H1 (cell line): ENCODE measurements around the gene SPTAN1. TPM values are rescaled to one million over a fixed set of nuclear protein-coding genes. Genes with fewer than 3 reads are reported as not detected.

Experiments
- CTCF ChIA-PET: fragments of 300-600 bp; sonication (Branson Sonifier 250); formaldehyde crosslinking; loops from one replicate; lab custom pipeline; 2021; ENCODE audit not compliant: partially characterized antibody; lab: Charles Lee
- POLR2A ChIA-PET: fragments of 300-600 bp; sonication (Branson Sonifier 250); formaldehyde crosslinking; loops from one replicate; lab custom pipeline; 2021; ENCODE audit warnings: inconsistent platforms; ENCODE audit not compliant: partially characterized antibody; lab: Charles Lee
- DNase-seq, 2 experiments: peaks; one replicate each; pipeline versions ENCODE4 v3.0.0 to v3.0.0-alpha.2; 2010 to 2022; ENCODE audit warnings: low spot score in 2 of 2, low read depth in 1 of 2, mixed read lengths in 1 of 2
- FAIRE-seq: peaks from 2 replicates; lab custom pipeline; 2011; peaks lifted over from hg19 to GRCh38; lab: Jason Lieb, UNC
- H2AFZ ChIP-seq: 2 replicates; pipeline ENCODE4 v1.8.1; 2012; ENCODE audit warnings: low read length, inconsistent platforms
- H2AK5ac ChIP-seq: 2 replicates; pipeline ENCODE4 v1.6.1; 2013; ENCODE audit warnings: low read depth, low read length
- H2BK120ac ChIP-seq: replicated peaks from 2 replicates; pipeline ENCODE3; 2013; ENCODE audit warnings: low read depth, low read length, inconsistent platforms
- H2BK12ac ChIP-seq: 2 replicates; pipeline ENCODE4 v1.6.1; 2013; ENCODE audit warnings: low read depth, low read length
- H2BK15ac ChIP-seq: 2 replicates; pipeline ENCODE4 v1.6.1; 2013; ENCODE audit warnings: low read length
- H2BK20ac ChIP-seq: 2 replicates; pipeline ENCODE4 v1.6.1; 2013; ENCODE audit warnings: low read length
- H2BK5ac ChIP-seq: 2 replicates; pipeline ENCODE4 v1.6.1; 2013; ENCODE audit warnings: low read depth, low read length
- H3K14ac ChIP-seq: 2 replicates; pipeline ENCODE4 v1.6.1; 2013; ENCODE audit warnings: inconsistent platforms; ENCODE audit not compliant: insufficient read length
- H3K18ac ChIP-seq: 2 replicates; pipeline ENCODE4 v1.6.1; 2013; ENCODE audit warnings: low read length; ENCODE audit errors: extremely low read depth
- H3K23ac ChIP-seq: 2 replicates; pipeline ENCODE4 v1.6.1; 2013; ENCODE audit warnings: inconsistent platforms; ENCODE audit not compliant: insufficient read length
- H3K23me2 ChIP-seq: 2 replicates; pipeline ENCODE4 v1.6.1; 2013; ENCODE audit warnings: low read depth, low read length
- H3K27ac ChIP-seq: 2 replicates; pipeline ENCODE4 v1.6.1; 2011; ENCODE audit warnings: low read depth, low read length, inconsistent platforms
- H3K27me3 ChIP-seq, 4 experiments: replicated peaks in 1 of 4; 1 replicate in 1 of 4; 2 replicates in 3 of 4; pipeline versions ENCODE4 v1.6.1 to v1.8.1; 2011 to 2013; ENCODE audit warnings: low read length in 3 of 4, mild to moderate bottlenecking in 3 of 4, inconsistent platforms in 2 of 4, mixed read lengths in 2 of 4, moderate library complexity in 1 of 4; ENCODE audit not compliant: control insufficient read depth in 3 of 4, insufficient read depth in 3 of 4; ENCODE audit errors: extremely low read depth in 1 of 4
- H3K36me3 ChIP-seq, 4 experiments: 2 replicates each; pipeline versions ENCODE4 v1.6.1 to v1.8.1; 2011 to 2013; ENCODE audit warnings: mild to moderate bottlenecking in 4 of 4, low read length in 3 of 4, moderate library complexity in 2 of 4, control low read depth in 1 of 4, inconsistent platforms in 1 of 4; ENCODE audit not compliant: insufficient read depth in 4 of 4, control insufficient read depth in 2 of 4
- H3K4ac ChIP-seq: replicated peaks from 2 replicates; pipeline ENCODE3; 2013; ENCODE audit warnings: low read length, low read depth, mixed read lengths, inconsistent platforms; ENCODE audit not compliant: insufficient read length
- H3K4me1 ChIP-seq, 4 experiments: replicated peaks in 1 of 4; 1 replicate in 1 of 4; 2 replicates in 3 of 4; pipeline versions ENCODE4 v1.6.1 to v1.8.1; 2011 to 2013; ENCODE audit warnings: low read length in 3 of 4, inconsistent platforms in 2 of 4, mixed read lengths in 1 of 4; ENCODE audit not compliant: insufficient read depth in 4 of 4, control insufficient read depth in 3 of 4
- H3K4me2 ChIP-seq, 2 experiments: 2 replicates each; pipeline versions ENCODE4 v1.6.1 to v1.8.1; 2011 to 2013; ENCODE audit warnings: low read depth in 2 of 2, low read length in 2 of 2, control low read depth in 1 of 2, inconsistent platforms in 1 of 2, mild to moderate bottlenecking in 1 of 2; ENCODE audit not compliant: insufficient read depth in 1 of 2
- H3K4me3 ChIP-seq, 4 experiments: fragments of 200-600, 300-600 bp in 1 of 4; sonication (generic), shearing (Covaris generic), sonication (Bioruptor Twin) in 1 of 4; 2 replicates each; pipeline versions ENCODE4 v1.5.1 to v1.8.1; 2011 to 2016; ENCODE audit warnings: low read length in 4 of 4, low read depth in 3 of 4, control low read depth in 2 of 4, inconsistent platforms in 2 of 4, mild to moderate bottlenecking in 2 of 4, mixed read lengths in 1 of 4, moderate library complexity in 1 of 4; ENCODE audit not compliant: insufficient read depth in 2 of 4; ENCODE audit errors: extremely low read depth in 1 of 4
- H3K56ac ChIP-seq: replicated peaks from 2 replicates; pipeline ENCODE3; 2013; ENCODE audit warnings: low read depth, mild to moderate bottlenecking, mixed read lengths, low read length, inconsistent platforms; ENCODE audit not compliant: insufficient read length
- H3K79me1 ChIP-seq: 2 replicates; pipeline ENCODE4 v1.6.1; 2013; ENCODE audit warnings: low read depth, low read length, control low read depth
- H3K79me2 ChIP-seq, 2 experiments: 2 replicates each; pipeline versions ENCODE4 v1.6.1 to v1.8.1; 2012 to 2013; ENCODE audit warnings: low read length in 2 of 2, mild to moderate bottlenecking in 2 of 2, inconsistent platforms in 1 of 2; ENCODE audit not compliant: insufficient read depth in 2 of 2, control insufficient read depth in 1 of 2
- H3K9ac ChIP-seq, 4 experiments: replicated peaks in 1 of 4; 1 replicate in 1 of 4; 2 replicates in 3 of 4; pipeline versions ENCODE4 v1.6.1 to v1.8.1; 2011 to 2013; ENCODE audit warnings: low read depth in 3 of 4, low read length in 3 of 4, control low read depth in 2 of 4, mild to moderate bottlenecking in 2 of 4, moderate library complexity in 2 of 4, inconsistent platforms in 1 of 4; ENCODE audit errors: extremely low read depth in 1 of 4
- H3K9me3 ChIP-seq, 2 experiments: 2 replicates each; pipeline versions ENCODE4 v1.6.1 to v1.8.1; 2012 to 2013; ENCODE audit warnings: mild to moderate bottlenecking in 2 of 2, moderate library complexity in 2 of 2, control low read depth in 1 of 2, inconsistent platforms in 1 of 2, low read depth in 1 of 2, low read length in 1 of 2, mixed read lengths in 1 of 2; ENCODE audit not compliant: insufficient read depth in 2 of 2
- H4K20me1 ChIP-seq, 2 experiments: replicated peaks in 1 of 2; 2 replicates each; pipeline versions ENCODE3 to v1.8.1; 2011 to 2013; ENCODE audit warnings: inconsistent platforms in 2 of 2, low read length in 2 of 2, mild to moderate bottlenecking in 1 of 2; ENCODE audit not compliant: insufficient read depth in 2 of 2, control insufficient read depth in 1 of 2
- H4K5ac ChIP-seq: 2 replicates; pipeline ENCODE4 v1.6.1; 2013; ENCODE audit warnings: low read length, low read depth, mixed read lengths, inconsistent platforms; ENCODE audit not compliant: insufficient read length
- H4K8ac ChIP-seq: 2 replicates; pipeline ENCODE4 v1.8.0; 2013; ENCODE audit warnings: mild to moderate bottlenecking, moderate library complexity, low read length, inconsistent platforms; ENCODE audit not compliant: insufficient read depth; ENCODE audit errors: extremely low read depth
- H4K91ac ChIP-seq: replicated peaks from 2 replicates; pipeline ENCODE3; 2013; ENCODE audit warnings: low read length, mixed read lengths, inconsistent platforms; ENCODE audit not compliant: insufficient read length
- ASH2L ChIP-seq: fragments of 200-600, 300-600 bp; sonication (generic); IDR thresholded peaks from one replicate; pipeline ENCODE4 v1.7.1; 2017; ENCODE audit warnings: low read length
- BRCA1 ChIP-seq: IDR thresholded peaks from 2 replicates; pipeline ENCODE4 v1.6.1; 2012; ENCODE audit warnings: low read depth, low read length, improper control_type of control experiment
- KDM1A ChIP-seq: fragments of 200-600, 300-600 bp; sonication (generic); IDR thresholded peaks from 2 replicates; pipeline ENCODE4 v1.7.1; 2016; ENCODE audit warnings: mild to moderate bottlenecking, low read length, borderline replicate concordance
- RAD21 ChIP-seq, 2 experiments: IDR thresholded peaks in 1 of 2; conservative IDR thresholded peaks in 1 of 2; 2 replicates each; pipeline ENCODE4 v1.6.1; 2011; ENCODE audit warnings: low read depth in 2 of 2, low read length in 2 of 2, improper control_type of control experiment in 1 of 2, inconsistent platforms in 1 of 2, mild to moderate bottlenecking in 1 of 2, moderate library complexity in 1 of 2
- RFX5 ChIP-seq: IDR thresholded peaks from 2 replicates; pipeline ENCODE4 v1.6.1; 2011; ENCODE audit warnings: low read depth, low read length, improper control_type of control experiment, borderline replicate concordance
- WGBS, 2 experiments: shearing (Covaris generic) in 1 of 2; methylation state at CpG; one replicate each; pipeline versions ENCODE4 v1.1.6 to v1.1.7; 2013 to 2015; ENCODE audit warnings: low lambda C conversion rate in 2 of 2, mixed read lengths in 2 of 2, inconsistent platforms in 1 of 2, low coverage in 1 of 2, missing lambda C conversion rate in 1 of 2; ENCODE audit not compliant: insufficient replicate concordance in 2 of 2, insufficient coverage in 1 of 2, insufficient read length in 1 of 2; ENCODE audit errors: extremely low coverage in 1 of 2, missing lambda C conversion rate in 1 of 2; 5-methylcytosine and 5-hydroxymethylcytosine counted together
- polyA plus RNA-seq, 7 experiments: library from polyadenylated mRNA; depleted of rRNA in 3 of 7; stranded (reverse) in 5 of 7; unstranded in 2 of 7; fragments of >200 nt in 5 of 7; fragments of 200-250 nt in 2 of 7; gene quantifications; 1 replicate in 5 of 7; 2 replicates in 1 of 7; 4 replicates in 1 of 7; pipeline versions ENCODE4 v1.2.1 to v1.2.3, GENCODE V29; 2011 to 2013; ENCODE audit warnings: missing spikeins in 2 of 7, mixed read lengths in 2 of 7
- total RNA-seq: library from RNA; stranded (reverse); fragmentation: NEBNext Ultra II Directional; extraction: Animal tissue kit (Norgen Biotek cat#: 25700); gene quantifications from 2 replicates; pipeline ENCODE4 v1.2.1, GENCODE V29; 2021

The SPTAN1 gene
- total and polyA plus RNA-seq, 2 of the 8 experiments (the other 6 are each of a cell fraction or from before 2014, with no cell fraction given), result 182 to 216 TPM

- H3K18ac ChIP-seq, result no peak overlapping the region
- H3K4me3 ChIP-seq, result no peak overlapping the region
- H2BK5ac ChIP-seq, result no peak overlapping the region
- ChIA-PET POLR2A (interaction anchor here (0.6 to 15.6 kb wide), 3 partner anchors 10 to 342 kb away, joined by 3 to 313 read pairs (median 8); partner anchors contain the start of gene SET), CTCF (interaction anchor here (0.7 to 5.7 kb wide), 5 partner anchors 9 to 121 kb away, joined by 3 to 37 read pairs (median 3); no protein-coding TSS in a partner anchor)
- WGBS, 2 experiments, result 80% methylated on average over 12 of the region's 12 CpGs; no CpG with 5 or more reads in 1 of the 2 experiments
- H3K27me3 ChIP-seq, result no peaks in the 10 kb centered on the region
- H4K91ac ChIP-seq, result no peak overlapping the region
- no peak overlapping the region for H3K27ac ChIP-seq
- H3K9me3 ChIP-seq, result no peaks in the 10 kb centered on the region
- H3K79me1 ChIP-seq, result 0 out of 2 replicates have a peak, but pooled peaks cover 8% of the 10 kb centered on the region
- H4K5ac ChIP-seq, result no peak overlapping the region
- no peak overlapping the region for H3K4me2 ChIP-seq
- no peak for DNase-seq
- H3K56ac ChIP-seq, result no peak overlapping the region
- no peak overlapping the region for H3K14ac ChIP-seq
- H2AK5ac ChIP-seq, result no peak overlapping the region
- H3K79me2 ChIP-seq, result no peaks in the 10 kb centered on the region; a peak in 1 of 4 replicates
- H3K23ac ChIP-seq, result no peak overlapping the region
- no peak overlapping the region for H3K9ac ChIP-seq
- H2BK20ac ChIP-seq, result no peak overlapping the region
- peak overlapping the region; percentile 1; the same call in 1 of the 2 replicates for H4K8ac ChIP-seq
- no peaks in the 10 kb centered on the region for H3K23me2 ChIP-seq
- H2AFZ ChIP-seq, result no peak overlapping the region
- no peak overlapping the region for H3K4ac ChIP-seq
- H3K36me3 ChIP-seq, result peaks cover 2 to 11% (median 9%) of the 10 kb centered on the region in 4 experiments; a peak in 5 of 8 replicates
- no peak overlapping the region for H2BK120ac ChIP-seq
- no peak overlapping the region for H2BK15ac ChIP-seq
- H2BK12ac ChIP-seq, result no peak overlapping the region
- H3K4me1 ChIP-seq, result no peaks in the 10 kb centered on the region
- TF ChIP-seq BRCA1, result no peak
- TF ChIP-seq ASH2L, result no peak
- TF ChIP-seq RAD21 (IDR thresholded peaks at IDR 0.05 in 1 of 2, conservative IDR thresholded peaks at IDR 0.05 in 1 of 2; ENCODE audit: low read depth in 2 of 2, low read length in 2 of 2), result no peak
- TF ChIP-seq KDM1A, result peak; percentile 43; the same call in 1 of the 2 replicates
- no peak for TF ChIP-seq RFX5
- FAIRE-seq, result no peak
- peaks cover 0 to 3% of the 10 kb centered on the region in 2 experiments for H4K20me1 ChIP-seq
These were observed 91.3 kb downstream of the SPTAN1 start for GRCh38 chr9:128643519-128644300.
